OCI-LY1 (cell line): ENCODE measurements around the gene DLEC1.

ENCODE experiments used
- H2AFZ ChIP-seq: fragments of 200-600 bp; sonication (generic), shearing (Covaris generic); 2 replicates; pipeline ENCODE4 v1.6.0; 2014; ENCODE audit warnings: antibody characterized with exemption, mild to moderate bottlenecking, low read length
- H3F3A ChIP-seq: fragments of 200-600 bp; sonication (generic), shearing (Covaris generic); 2 replicates; pipeline ENCODE4 v1.6.0; 2014; ENCODE audit warnings: mild to moderate bottlenecking, antibody characterized with exemption, low read length, moderate library complexity; ENCODE audit not compliant: insufficient read depth
- H3K27ac ChIP-seq: fragments of 200-600 bp; sonication (generic); 2 replicates; pipeline ENCODE4 v1.5.1; 2014; ENCODE audit warnings: low read length, mixed run types, mild to moderate bottlenecking, low read depth; ENCODE audit not compliant: poor library complexity, severe bottlenecking
- H3K27me3 ChIP-seq: fragments of 200-600 bp; sonication (generic); 2 replicates; pipeline ENCODE4 v1.6.0; 2014; ENCODE audit warnings: antibody characterized with exemption, mild to moderate bottlenecking, low read length, moderate library complexity; ENCODE audit not compliant: insufficient read depth
- H3K36me3 ChIP-seq: fragments of 200-600 bp; sonication (generic); 2 replicates; pipeline ENCODE4 v1.6.1; 2014; ENCODE audit warnings: mild to moderate bottlenecking, antibody characterized with exemption, low read length, moderate library complexity, mixed read lengths; ENCODE audit not compliant: insufficient read depth
- H3K4me1 ChIP-seq: fragments of 200-600 bp; sonication (generic); 2 replicates; pipeline ENCODE4 v1.5.1; 2014; ENCODE audit warnings: mild to moderate bottlenecking, low read length, moderate library complexity; ENCODE audit not compliant: insufficient read depth, severe bottlenecking
- H3K4me2 ChIP-seq: fragments of 200-600 bp; sonication (generic), shearing (Covaris generic); 2 replicates; pipeline ENCODE4 v1.6.1; 2014; ENCODE audit warnings: low read length
- H3K4me3 ChIP-seq: fragments of 200-600 bp; sonication (generic); 2 replicates; pipeline ENCODE4 v1.5.1; 2014; ENCODE audit warnings: low read length, low read depth, mild to moderate bottlenecking, mixed read lengths; ENCODE audit not compliant: poor library complexity, severe bottlenecking
- H3K79me2 ChIP-seq: fragments of 200-600 bp; shearing (Covaris generic); 2 replicates; pipeline ENCODE4 v1.6.1; 2016; ENCODE audit warnings: mixed run types, low read length, mixed read lengths; ENCODE audit not compliant: insufficient read depth
- H3K9ac ChIP-seq: fragments of 200-600 bp; sonication (generic), shearing (Covaris generic); 2 replicates; pipeline ENCODE4 v1.6.1; 2014; ENCODE audit warnings: mild to moderate bottlenecking, low read length, mixed read lengths
- H3K9me2 ChIP-seq: fragments of 200-600 bp; sonication (generic), shearing (Covaris generic); 2 replicates; pipeline ENCODE4 v1.6.1; 2014; ENCODE audit warnings: low read depth, mild to moderate bottlenecking, low read length, mixed read lengths
- H3K9me3 ChIP-seq: fragments of 200-600 bp; shearing (Covaris generic); 2 replicates; pipeline ENCODE4 v1.6.1; 2014; ENCODE audit warnings: low read length, mixed read lengths
- H4K20me1 ChIP-seq: fragments of 200-600 bp; sonication (generic), shearing (Covaris generic); 2 replicates; pipeline ENCODE4 v1.6.0; 2016; ENCODE audit warnings: mild to moderate bottlenecking, low read length; ENCODE audit not compliant: insufficient read depth
- EZH2 ChIP-seq: fragments of 200-600 bp; sonication (generic), shearing (Covaris generic); IDR thresholded peaks from 2 replicates; pipeline ENCODE4 v1.8.0; 2017; ENCODE audit warnings: borderline replicate concordance, mixed run types, mild to moderate bottlenecking, antibody characterized with exemption, low read length, moderate library complexity, mixed read lengths
- TF ChIP-seq, protein P1 (sequence below): fragments of 200-600 bp; sonication (generic), shearing (Covaris generic); IDR thresholded peaks from 2 replicates; pipeline ENCODE4 v1.5.1; 2017; ENCODE audit warnings: mild to moderate bottlenecking, antibody characterized with exemption, low read length, moderate library complexity, mixed read lengths

Gene DLEC1

GRCh38 chr3:38083871-38084333, 44.9 kb downstream of the DLEC1 start:
- H3K27ac ChIP-seq: no peak overlapping the region
- no peak overlapping the region for H3K4me2 ChIP-seq
- H3K79me2 ChIP-seq: no peaks in the 10 kb centered on the region
- H3K27me3 ChIP-seq: no peaks in the 10 kb centered on the region
- peaks cover 6% of the 10 kb centered on the region for H3F3A ChIP-seq
- no peak for TF ChIP-seq EZH2
- TF ChIP-seq, protein P1, sequence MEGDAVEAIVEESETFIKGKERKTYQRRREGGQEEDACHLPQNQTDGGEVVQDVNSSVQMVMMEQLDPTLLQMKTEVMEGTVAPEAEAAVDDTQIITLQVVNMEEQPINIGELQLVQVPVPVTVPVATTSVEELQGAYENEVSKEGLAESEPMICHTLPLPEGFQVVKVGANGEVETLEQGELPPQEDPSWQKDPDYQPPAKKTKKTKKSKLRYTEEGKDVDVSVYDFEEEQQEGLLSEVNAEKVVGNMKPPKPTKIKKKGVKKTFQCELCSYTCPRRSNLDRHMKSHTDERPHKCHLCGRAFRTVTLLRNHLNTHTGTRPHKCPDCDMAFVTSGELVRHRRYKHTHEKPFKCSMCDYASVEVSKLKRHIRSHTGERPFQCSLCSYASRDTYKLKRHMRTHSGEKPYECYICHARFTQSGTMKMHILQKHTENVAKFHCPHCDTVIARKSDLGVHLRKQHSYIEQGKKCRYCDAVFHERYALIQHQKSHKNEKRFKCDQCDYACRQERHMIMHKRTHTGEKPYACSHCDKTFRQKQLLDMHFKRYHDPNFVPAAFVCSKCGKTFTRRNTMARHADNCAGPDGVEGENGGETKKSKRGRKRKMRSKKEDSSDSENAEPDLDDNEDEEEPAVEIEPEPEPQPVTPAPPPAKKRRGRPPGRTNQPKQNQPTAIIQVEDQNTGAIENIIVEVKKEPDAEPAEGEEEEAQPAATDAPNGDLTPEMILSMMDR: no peak
- H4K20me1 ChIP-seq: no peaks in the 10 kb centered on the region
- H3K36me3 ChIP-seq: no peaks in the 10 kb centered on the region
- no peaks in the 10 kb centered on the region for H3K9me2 ChIP-seq
- no peak overlapping the region for H2AFZ ChIP-seq
- H3K4me1 ChIP-seq: no peaks in the 10 kb centered on the region
- no peak overlapping the region for H3K4me3 ChIP-seq
- H3K9ac ChIP-seq: no peak overlapping the region
- peaks cover 5% of the 10 kb centered on the region; the same call in 1 of the 2 replicates for H3K9me3 ChIP-seq

DNA sequence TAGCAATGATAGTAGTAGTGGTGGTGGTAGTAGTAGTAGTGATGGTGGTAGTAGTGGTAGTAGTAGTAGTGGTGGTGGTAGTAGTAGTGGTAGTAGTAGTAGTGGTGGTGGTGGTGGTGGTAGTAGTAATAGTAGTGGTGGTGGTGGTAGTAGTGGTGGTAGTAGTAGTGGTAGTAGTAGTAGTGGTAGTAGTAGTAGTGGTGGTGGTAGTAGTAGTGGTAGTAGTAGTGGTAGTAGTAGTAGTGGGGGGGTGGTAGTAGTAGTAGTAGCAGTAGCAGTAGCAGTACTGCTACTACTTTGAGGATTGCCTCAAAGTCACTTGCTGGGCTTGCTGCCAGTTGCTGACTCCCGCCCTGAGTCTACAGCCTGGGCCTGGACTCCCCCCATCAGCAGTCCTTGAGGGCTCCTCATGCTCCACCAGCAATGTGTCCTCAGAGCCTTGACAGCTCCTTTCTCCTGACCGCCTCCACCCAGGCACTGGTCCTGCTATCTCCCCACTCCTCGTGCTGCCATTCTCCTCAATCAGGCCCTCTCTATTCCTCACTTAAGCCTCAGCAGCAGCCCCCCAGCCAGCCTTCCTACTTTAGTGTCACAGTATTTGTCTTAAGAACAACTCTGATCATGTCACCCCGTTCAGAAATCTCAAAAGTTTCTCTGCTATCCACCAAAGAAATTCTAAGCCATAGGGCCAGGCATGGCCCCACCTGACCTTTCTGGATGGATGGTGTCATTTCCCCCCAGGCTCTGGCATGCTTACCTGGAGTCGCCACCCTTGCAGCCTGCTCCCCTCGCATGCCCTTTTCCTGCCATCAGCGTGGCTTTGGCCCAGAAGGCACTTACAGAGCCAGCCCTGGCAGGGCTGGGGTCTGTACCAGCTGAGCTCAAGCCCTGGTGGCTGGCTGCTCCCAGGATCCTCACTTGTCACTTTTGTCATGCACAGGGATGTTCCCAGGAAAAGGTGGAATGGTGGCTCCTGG, 45.6 kb downstream of the DLEC1 start:
- no peak overlapping the region for H3K4me3 ChIP-seq

DNA sequence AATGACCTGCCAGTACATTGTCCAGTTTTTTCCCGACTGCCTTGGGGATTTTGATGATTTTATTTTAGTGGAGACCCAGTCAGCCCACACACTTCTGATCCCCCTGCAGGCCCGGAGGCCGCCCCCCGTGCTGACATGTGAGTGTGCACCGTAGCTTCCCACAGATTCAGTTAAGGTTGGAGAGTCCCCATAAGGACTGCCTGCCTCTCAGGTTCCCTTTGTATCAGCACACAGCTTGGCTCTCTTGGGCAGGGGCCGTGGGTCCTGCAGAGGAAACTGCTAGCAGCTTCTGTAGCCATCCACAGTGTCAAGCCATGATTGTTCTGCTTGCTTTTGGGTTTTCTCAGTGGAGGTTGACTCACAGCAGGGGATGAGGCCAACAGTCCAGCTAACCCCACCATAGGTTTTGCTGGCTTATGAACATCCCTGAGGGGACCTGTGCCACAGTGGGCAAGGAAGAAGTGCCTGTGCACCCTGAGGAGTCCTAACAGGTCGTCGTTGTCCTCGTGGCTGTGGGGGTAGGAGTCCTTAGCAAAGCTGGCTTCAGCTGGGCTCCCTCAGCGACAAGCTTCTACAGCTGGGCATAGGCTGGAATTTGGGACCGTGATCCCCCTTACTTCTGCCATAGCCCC, 46.4 kb downstream of the DLEC1 start:
- Histone ChIP-seq H3K4me3 (no peak overlapping the region), H3F3A (peaks cover 6% of the 10 kb centered on the region), H2AFZ (no peak overlapping the region), H3K9me3 (peaks cover 5% of the 10 kb centered on the region; the same call in 1 of the 2 replicates), H3K9ac (no peak overlapping the region), H3K79me2 (no peaks in the 10 kb centered on the region), H4K20me1 (no peaks in the 10 kb centered on the region), H3K4me2 (no peak overlapping the region), H3K4me1 (no peaks in the 10 kb centered on the region), H3K27ac (no peak overlapping the region), H3K9me2 (no peaks in the 10 kb centered on the region), H3K27me3 (no peaks in the 10 kb centered on the region), H3K36me3 (no peaks in the 10 kb centered on the region)
- TF ChIP-seq, protein P1: no peak
- no peak for TF ChIP-seq EZH2

More for the DNA sequence above, 45.6 kb downstream of the DLEC1 start:
- Histone ChIP-seq H3K27me3 (no peaks in the 10 kb centered on the region), H3K27ac (no peak overlapping the region), H3K9me3 (peaks cover 5% of the 10 kb centered on the region; the same call in 1 of the 2 replicates), H3K4me2 (no peak overlapping the region), H3K79me2 (no peaks in the 10 kb centered on the region), H2AFZ (no peak overlapping the region), H3K36me3 (no peaks in the 10 kb centered on the region), H3K4me1 (no peaks in the 10 kb centered on the region), H4K20me1 (no peaks in the 10 kb centered on the region), H3K9ac (no peak overlapping the region), H3F3A (peaks cover 6% of the 10 kb centered on the region), H3K9me2 (no peaks in the 10 kb centered on the region)
- TF ChIP-seq, protein P1: no peak
- TF ChIP-seq EZH2: no peak
